Measurements from ENCODE around the gene CYREN. TPM values are rescaled to one million over a fixed set of nuclear protein-coding genes. Genes with fewer than 3 reads are reported as not detected.

Gene CYREN
- total and polyA plus RNA-seq, 2 donors (not counting 1 experiment from before 2014, with no cell fraction given): 24.4 to 34.5 TPM

GRCh38 chr7:135208102-135208793 lies 37.7 kb upstream of the CYREN start:
- no peak overlapping the region for H2AFZ ChIP-seq (ENCODE audit: low read length)
- H3K27me3 ChIP-seq (ENCODE audit: control insufficient read depth, insufficient read depth, low read length): no peaks in the 10 kb centered on the region
- peak overlapping the region; percentile 54 for H3K4me2 ChIP-seq (ENCODE audit: extremely low read depth, insufficient read depth, low read length)

GRCh38 chr7:135207406-135208101 lies 37.0 kb upstream of the CYREN start:
- Histone ChIP-seq H3K9me3 (ENCODE audit: control insufficient read depth, insufficient read depth, low read depth, low read length) (no peaks in the 10 kb centered on the region), H3K4me3 (replicated peaks in 1 of 4; ENCODE audit: control extremely low read depth in 1 of 4, insufficient read depth in 1 of 4, low read depth in 3 of 4, low read length in 4 of 4) (no peak overlapping the region), H3K4me1 (ENCODE audit: control insufficient read depth, extremely low read depth, insufficient read depth, low read length) (peaks cover 21% of the 10 kb centered on the region), H3K4me2 (ENCODE audit: extremely low read depth, insufficient read depth, low read length) (no peak overlapping the region), H3K36me3 (ENCODE audit: control insufficient read depth, insufficient read depth, low read length) (no peaks in the 10 kb centered on the region), H3K9ac (ENCODE audit: insufficient read depth, low read length) (no peak overlapping the region), H3K79me2 (ENCODE audit: control insufficient read depth, insufficient read depth, low read length) (peaks cover 2% of the 10 kb centered on the region), H3K27ac (ENCODE audit: insufficient read depth, low read length) (no peak overlapping the region), H4K20me1 (ENCODE audit: control insufficient read depth, extremely low read depth, insufficient read depth, low read length) (no peaks in the 10 kb centered on the region), H3K27me3 (ENCODE audit: control insufficient read depth, insufficient read depth, low read length) (no peaks in the 10 kb centered on the region), H2AFZ (ENCODE audit: low read length) (no peak overlapping the region)
- DNase-seq (ENCODE audit: low read depth in 2 of 2): no peak
- TF ChIP-seq CTCF (conservative IDR thresholded peaks at IDR 0.05 in 1 of 2, IDR thresholded peaks at IDR 0.05 in 1 of 2; ENCODE audit: low read depth in 1 of 2, low read length in 2 of 2): no peak
- no peak for TF ChIP-seq EZH2 (IDR thresholded peaks at IDR 0.05; ENCODE audit: low read length, missing control alignments)

More at GRCh38 chr7:135208102-135208793, 37.7 kb upstream of the CYREN start:
- Histone ChIP-seq H3K4me1 (ENCODE audit: control insufficient read depth, extremely low read depth, insufficient read depth, low read length) (peaks cover 21% of the 10 kb centered on the region), H3K36me3 (ENCODE audit: control insufficient read depth, insufficient read depth, low read length) (no peaks in the 10 kb centered on the region), H3K4me3 (replicated peaks in 1 of 4; ENCODE audit: control extremely low read depth in 1 of 4, insufficient read depth in 1 of 4, low read depth in 3 of 4, low read length in 4 of 4) (no peak overlapping the region), H4K20me1 (ENCODE audit: control insufficient read depth, extremely low read depth, insufficient read depth, low read length) (no peaks in the 10 kb centered on the region), H3K27ac (ENCODE audit: insufficient read depth, low read length) (no peak overlapping the region), H3K9me3 (ENCODE audit: control insufficient read depth, insufficient read depth, low read depth, low read length) (no peaks in the 10 kb centered on the region), H3K79me2 (ENCODE audit: control insufficient read depth, insufficient read depth, low read length) (no peaks in the 10 kb centered on the region), H3K9ac (ENCODE audit: insufficient read depth, low read length) (no peak overlapping the region)
- TF ChIP-seq EZH2 (IDR thresholded peaks at IDR 0.05; ENCODE audit: low read length, missing control alignments) (no peak), CTCF (conservative IDR thresholded peaks at IDR 0.05 in 1 of 2, IDR thresholded peaks at IDR 0.05 in 1 of 2; ENCODE audit: low read depth in 1 of 2, low read length in 2 of 2) (no peak)
- peak; percentile 20 to 46 for DNase-seq (ENCODE audit: low read depth in 2 of 2)

GRCh38 chr7:135206941-135207391 lies 36.5 kb upstream of the CYREN start:
- TF ChIP-seq EZH2 (IDR thresholded peaks at IDR 0.05; ENCODE audit: low read length, missing control alignments): no peak
- no peak for TF ChIP-seq CTCF (conservative IDR thresholded peaks at IDR 0.05 in 1 of 2, IDR thresholded peaks at IDR 0.05 in 1 of 2; ENCODE audit: low read depth in 1 of 2, low read length in 2 of 2)
- Histone ChIP-seq H3K4me1 (ENCODE audit: control insufficient read depth, extremely low read depth, insufficient read depth, low read length) (peaks cover 21% of the 10 kb centered on the region), H3K4me3 (replicated peaks in 1 of 4; ENCODE audit: control extremely low read depth in 1 of 4, insufficient read depth in 1 of 4, low read depth in 3 of 4, low read length in 4 of 4) (no peak overlapping the region), H3K27ac (ENCODE audit: insufficient read depth, low read length) (no peak overlapping the region), H3K9me3 (ENCODE audit: control insufficient read depth, insufficient read depth, low read depth, low read length) (no peaks in the 10 kb centered on the region), H3K36me3 (ENCODE audit: control insufficient read depth, insufficient read depth, low read length) (no peaks in the 10 kb centered on the region), H3K79me2 (ENCODE audit: control insufficient read depth, insufficient read depth, low read length) (peaks cover 2% of the 10 kb centered on the region), H3K9ac (ENCODE audit: insufficient read depth, low read length) (no peak overlapping the region), H4K20me1 (ENCODE audit: control insufficient read depth, extremely low read depth, insufficient read depth, low read length) (no peaks in the 10 kb centered on the region), H3K27me3 (ENCODE audit: control insufficient read depth, insufficient read depth, low read length) (no peaks in the 10 kb centered on the region), H2AFZ (ENCODE audit: low read length) (no peak overlapping the region), H3K4me2 (ENCODE audit: extremely low read depth, insufficient read depth, low read length) (no peak overlapping the region)
- no peak for DNase-seq (ENCODE audit: low read depth in 2 of 2)
